Amygdala (tissue), 56 donors: ENCODE results near the gene OPRM1.
"Not testable (repeated sequence)": the region's sequence is repeated elsewhere in the genome, so short reads cannot be mapped to it uniquely, and the experiment has no call there.

Source experiments
- DNase-seq, 56 donors: peaks; one replicate each; lab custom pipeline; 2025; lab: John Stamatoyannopoulos, UW

Gene OPRM1

DNA sequence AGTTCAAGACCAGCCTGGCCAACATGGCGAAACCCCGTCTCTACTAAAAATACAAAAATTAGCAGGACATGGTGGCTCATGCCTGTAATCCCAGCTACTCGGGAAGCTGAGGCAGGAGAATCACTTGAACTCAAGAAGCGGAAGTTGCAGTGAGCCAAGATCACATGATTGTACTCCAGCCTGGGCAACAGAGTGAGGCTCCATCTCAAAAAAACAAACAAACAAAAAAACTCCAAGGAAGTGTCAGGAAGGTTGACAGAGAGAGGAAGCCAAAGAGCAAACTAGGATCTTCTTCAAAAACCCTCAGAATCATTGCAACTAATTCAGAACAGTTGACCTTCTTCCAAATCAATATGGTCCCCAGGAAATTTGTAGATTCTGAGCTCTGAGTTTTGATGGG, 162.6 kb downstream of the OPRM1 start:
- DNase-seq = not testable (repeated sequence)

- no peak for DNase-seq
Measured at GRCh38 chr6:154202339-154202738, 163.3 kb downstream of the OPRM1 start.

GRCh38 chr6:154202958-154203357, 163.9 kb downstream of the OPRM1 start:
- DNase-seq = no peak

GRCh38 chr6:154206141-154206540, 167.1 kb downstream of the OPRM1 start:
- DNase-seq = no peak

DNA sequence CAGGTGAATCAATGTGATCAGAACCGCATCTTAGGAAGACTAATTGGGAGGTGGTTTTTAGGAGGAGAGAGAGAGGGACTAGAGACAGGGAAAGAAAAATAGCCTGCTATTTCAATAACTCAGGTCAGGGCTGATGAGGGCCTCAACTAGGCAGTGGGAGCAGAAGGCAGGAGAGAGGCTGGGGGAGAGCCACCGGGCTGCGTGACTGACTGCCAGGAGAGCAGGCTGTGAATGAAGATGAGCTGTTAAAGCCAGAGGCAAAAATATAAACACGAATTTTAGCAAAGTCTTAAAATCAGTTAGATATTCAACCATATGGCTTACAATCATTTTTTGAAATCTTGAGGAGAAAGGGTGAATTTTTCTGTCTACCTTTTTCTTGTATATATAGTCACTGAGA, 168.0 kb downstream of the OPRM1 start:
- DNase-seq = no peak

DNA sequence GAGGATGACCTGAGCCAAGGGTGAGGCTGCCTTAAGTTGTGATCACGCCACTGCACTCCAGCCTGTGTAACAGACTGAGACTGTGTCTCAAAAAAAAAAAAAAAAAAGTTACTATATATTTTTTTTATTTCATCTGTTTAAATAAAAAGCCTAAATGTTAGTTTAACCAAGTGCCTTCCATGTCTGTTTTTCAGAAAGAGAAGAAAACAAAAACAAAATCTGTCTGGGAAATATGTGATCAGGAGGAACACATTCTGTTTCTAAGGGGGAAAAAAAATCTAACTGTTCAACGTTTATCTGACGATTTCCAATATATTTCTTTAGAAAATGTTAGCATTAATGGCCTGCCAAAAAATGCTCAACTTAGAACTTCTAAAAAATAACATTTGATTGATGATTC, 170.5 kb downstream of the OPRM1 start:
- DNase-seq = no peak

GRCh38 chr6:154210678-154211077, 171.6 kb downstream of the OPRM1 start:
- DNase-seq = no peak

DNA sequence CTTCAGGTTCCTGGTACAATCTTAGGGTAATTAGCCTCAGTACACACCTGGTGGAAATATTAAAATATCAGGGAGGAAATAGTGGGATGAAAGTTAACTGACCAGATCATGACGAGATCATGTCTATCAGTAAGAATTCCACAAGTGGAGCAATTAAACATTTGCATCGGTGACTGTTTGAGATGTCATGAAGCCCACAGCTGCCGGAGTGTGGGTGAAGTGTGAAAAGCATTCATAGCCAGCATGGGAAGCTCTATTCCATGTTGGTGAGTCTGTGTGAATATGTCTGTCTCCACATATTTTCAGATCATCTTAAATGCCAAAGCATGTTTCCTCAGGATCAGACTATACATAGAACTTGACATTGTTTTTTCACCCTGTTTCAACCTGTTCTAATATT, 174.7 kb downstream of the OPRM1 start:
- DNase-seq = peak in 2 of 56 donors; percentile 11 to 18

- peak in 3 of 56 donors; percentile 4 to 22 (median 8) for DNase-seq
Measured at GRCh38 chr6:154218301-154218700, 179.3 kb downstream of the OPRM1 start.

- DNase-seq = no peak
Measured at GRCh38 chr6:154218787-154219186, 179.7 kb downstream of the OPRM1 start.

GRCh38 chr6:154219250-154219649, 180.2 kb downstream of the OPRM1 start:
- DNase-seq = no peak

- no peak for DNase-seq
Measured at GRCh38 chr6:154222716-154223115, 183.7 kb downstream of the OPRM1 start.

DNA sequence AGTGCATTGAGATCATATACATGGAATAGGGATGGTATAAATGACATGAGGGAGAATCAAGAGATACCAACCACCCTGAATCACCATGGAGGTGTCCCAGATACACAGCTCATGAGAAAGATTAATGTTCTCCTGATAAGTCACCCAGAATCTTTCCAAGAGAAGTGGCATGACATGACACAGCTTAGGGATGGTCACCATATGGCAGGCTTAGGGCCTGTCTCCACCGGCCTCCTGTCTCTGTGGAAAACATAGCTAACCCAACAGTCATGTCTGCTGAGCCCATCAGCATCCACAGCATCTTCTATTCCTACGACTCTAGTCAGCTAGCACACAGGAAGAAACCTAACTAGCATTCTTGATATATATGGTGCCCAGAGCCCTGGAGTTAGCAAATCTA, 184.3 kb downstream of the OPRM1 start:
- DNase-seq = no peak

DNA sequence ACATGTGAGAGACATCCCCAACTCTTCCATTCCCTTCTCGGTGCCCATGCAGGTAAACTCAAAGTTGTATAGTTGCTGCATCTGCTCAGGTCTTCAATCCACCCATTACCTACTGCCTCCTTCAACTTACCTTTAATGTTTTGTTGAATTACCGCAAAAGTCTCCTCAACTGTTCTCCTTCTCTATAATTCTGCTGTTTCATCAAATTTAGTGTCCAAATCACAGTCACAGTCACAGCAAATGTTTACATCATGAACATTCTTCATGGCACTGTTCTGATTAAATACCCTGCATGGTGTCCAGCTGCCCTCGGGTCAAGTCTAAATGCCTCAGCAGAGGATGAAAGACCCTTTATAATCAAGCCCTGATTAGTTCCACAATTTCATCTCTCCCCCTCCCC, 187.4 kb downstream of the OPRM1 start:
- no peak for DNase-seq

DNA sequence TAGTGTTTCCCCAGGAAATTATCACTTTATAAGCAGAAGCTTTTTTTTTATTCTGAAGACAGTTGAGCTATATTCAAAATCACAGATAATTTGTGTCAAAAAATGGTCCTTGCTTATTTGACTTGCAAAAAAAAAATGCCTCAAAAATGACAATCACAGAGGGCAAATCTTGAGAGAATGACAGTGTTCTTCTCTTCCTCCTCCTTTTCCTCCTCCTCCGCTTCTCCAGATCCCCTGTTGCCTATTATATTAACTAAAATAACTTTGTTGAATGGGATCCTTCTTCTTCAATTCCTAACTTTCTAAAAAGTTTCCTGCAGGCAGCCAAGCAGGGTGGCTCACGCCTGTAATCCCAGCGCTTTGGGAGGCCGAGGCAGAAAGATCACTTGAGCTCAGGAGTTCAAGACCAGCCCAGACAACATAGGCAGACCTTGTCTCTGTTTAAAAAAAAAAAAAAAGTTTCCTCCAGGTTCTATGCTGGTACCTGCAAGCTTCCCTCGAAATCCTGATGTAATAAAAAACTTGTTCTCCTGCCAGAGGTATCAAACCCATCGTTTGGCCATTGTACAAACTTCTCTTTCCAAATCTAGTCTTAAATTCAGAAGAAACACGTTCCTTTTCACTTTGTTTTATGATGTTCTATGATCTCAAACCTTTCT, 189.0 kb downstream of the OPRM1 start:
- DNase-seq = no peak

- no peak for DNase-seq
Measured at GRCh38 chr6:154228521-154228905, 189.5 kb downstream of the OPRM1 start.

- no peak for DNase-seq
Measured at GRCh38 chr6:154229786-154230185, 190.7 kb downstream of the OPRM1 start.

DNA sequence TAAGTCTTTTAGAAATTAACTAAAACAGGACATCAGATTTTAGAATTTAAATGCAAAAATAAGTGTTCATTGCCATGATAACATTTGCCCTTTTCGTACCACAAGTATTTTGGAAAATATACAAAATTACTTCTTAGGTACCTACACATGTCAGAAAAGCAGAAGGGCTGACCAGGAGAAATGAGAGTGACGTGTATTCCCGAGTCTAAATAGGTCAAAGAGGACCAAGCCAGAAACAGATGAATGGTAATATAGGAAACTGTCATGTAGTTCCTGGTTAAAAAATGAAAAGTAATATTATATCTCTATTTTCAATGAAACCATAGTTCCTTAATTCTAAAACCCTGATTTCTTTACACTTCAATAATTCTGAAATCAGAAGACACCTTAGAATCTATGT, 191.4 kb downstream of the OPRM1 start:
- no peak for DNase-seq

DNA sequence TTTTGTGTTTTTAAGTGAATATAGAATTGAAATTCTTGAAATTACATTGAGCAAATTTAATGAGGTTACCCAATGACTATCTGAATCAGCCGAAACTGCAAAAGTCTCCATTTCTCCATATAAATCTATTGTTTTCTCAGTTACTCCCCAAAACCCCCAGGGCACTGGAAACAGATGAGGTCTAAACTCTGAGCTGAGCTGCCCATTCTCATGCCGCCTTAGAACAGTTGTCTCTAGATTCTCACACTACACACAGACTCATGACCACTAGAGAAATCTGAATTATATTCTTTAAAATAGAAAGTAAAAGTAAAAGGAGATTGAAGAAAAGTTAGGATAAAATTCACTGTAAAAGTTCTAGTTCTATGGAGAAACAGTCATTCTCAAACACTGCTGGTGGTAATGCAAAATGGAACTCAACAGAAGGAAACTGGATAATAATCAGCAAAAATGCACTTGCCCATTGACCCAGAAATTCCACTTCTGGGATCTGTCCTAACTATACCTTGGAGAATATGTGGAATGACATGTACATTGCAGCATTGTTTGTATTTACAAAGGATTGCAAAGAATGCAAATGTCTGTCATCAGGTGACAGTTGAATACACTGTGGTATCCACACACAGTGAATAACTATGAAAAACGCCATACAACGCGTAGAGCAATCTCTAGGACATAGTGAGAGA, 192.0 kb downstream of the OPRM1 start:
- no peak for DNase-seq

DNA sequence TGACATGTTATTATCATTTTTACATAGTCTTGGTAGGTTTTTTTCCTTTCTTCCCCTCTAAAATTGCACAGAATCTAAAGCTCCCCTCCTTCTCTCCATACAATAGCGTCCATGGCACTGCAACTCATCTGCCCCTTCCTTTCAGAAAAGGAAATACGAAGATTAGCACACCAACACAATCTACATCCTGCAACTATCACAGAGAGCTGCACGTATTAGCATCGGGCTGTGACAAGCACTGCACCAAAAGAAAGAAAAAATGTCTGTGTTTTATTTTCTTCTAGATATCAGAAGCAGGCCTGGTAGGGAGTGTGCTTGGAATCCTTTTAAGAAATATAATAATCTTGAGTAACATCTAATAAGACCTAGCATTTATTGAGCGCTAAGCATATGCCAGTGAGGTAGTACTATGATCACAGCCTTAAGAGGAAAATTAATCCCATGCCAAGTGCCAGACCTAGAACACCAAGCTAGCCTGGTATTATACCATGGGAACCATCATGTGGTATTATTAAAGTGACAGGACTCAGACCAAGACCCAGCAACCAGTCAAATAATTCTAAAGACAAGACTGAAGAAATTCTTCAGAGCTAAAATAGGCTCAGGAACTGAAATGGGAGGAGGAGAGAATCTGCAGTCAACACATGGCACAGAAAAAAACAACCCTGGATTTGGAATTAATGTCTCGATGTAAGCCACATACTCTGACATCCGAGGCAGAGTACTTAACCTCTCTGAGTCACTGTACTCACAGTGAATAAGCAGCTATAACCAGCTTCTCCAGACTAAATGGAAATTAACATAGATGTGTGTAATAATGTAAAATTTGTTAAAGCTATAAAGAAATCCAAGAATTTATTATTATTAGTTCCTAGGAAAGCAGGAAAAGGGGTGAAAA, 193.2 kb downstream of the OPRM1 start:
- no peak for DNase-seq

DNA sequence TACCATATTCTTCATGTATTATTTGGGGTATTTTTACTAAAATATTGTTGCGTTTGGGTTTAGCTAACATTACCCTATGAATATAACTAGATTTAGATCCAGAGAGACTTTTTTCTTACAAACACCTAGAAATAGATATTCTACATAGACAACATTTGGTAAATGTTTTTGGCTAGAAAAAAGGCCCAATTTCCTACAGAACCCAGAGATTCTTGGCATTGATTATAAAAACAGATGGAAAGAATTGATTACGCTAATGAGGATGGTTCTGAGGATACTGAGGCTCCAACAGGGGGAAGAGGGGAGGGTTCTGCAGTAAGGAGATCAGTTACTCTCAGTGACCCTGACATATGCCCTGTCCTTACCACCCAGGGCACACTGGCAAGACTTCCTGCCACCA, 194.3 kb downstream of the OPRM1 start:
- no peak for DNase-seq
